Tibial nerve (tissue), 4 donors: ENCODE data around the gene C9orf50. TPM values are rescaled to one million over a fixed set of nuclear protein-coding genes. Genes with fewer than 3 reads are reported as not detected.

Source experiments
- DNase-seq, 2 donors: peaks; one replicate each; pipeline ENCODE4 v3.0.0-alpha.2; 2019; ENCODE audit warnings: low spot score in 2 of 2
- H3K27ac ChIP-seq, 4 donors: fragments of 200-600 bp; sonication (generic) in 3 of 4; one replicate each; pipeline ENCODE4 v1.5.1; 2017 to 2019; ENCODE audit warnings: mild to moderate bottlenecking in 1 of 4
- H3K27me3 ChIP-seq, 2 donors: fragments of 200-600 bp; sonication (generic) in 1 of 2; one replicate each; pipeline versions ENCODE4 v1.5.1 to v1.6.0; 2017 to 2019
- H3K36me3 ChIP-seq, 3 donors: fragments of 200-600 bp; sonication (generic); one replicate each; pipeline ENCODE4 v1.5.1; 2018 to 2019
- H3K4me1 ChIP-seq, 4 donors: fragments of 200-600 bp; sonication (generic) in 3 of 4; one replicate each; pipeline ENCODE4 v1.5.1; 2017 to 2019
- H3K4me3 ChIP-seq, 4 donors: fragments of 200-600 bp; sonication (generic) in 3 of 4; one replicate each; pipeline ENCODE4 v1.5.1; 2017 to 2019; ENCODE audit warnings: mild to moderate bottlenecking in 1 of 4, moderate library complexity in 1 of 4
- H3K9me3 ChIP-seq, 4 donors: fragments of 200-600 bp; sonication (generic) in 3 of 4; one replicate each; pipeline ENCODE4 v1.5.1; 2017 to 2019
- CTCF ChIP-seq, 5 experiments: fragments of 200-600 bp in 3 of 5; fragments of 450-650 bp in 2 of 5; sonication (generic) in 3 of 5; IDR thresholded peaks; one replicate each; pipeline ENCODE4 v1.5.1; 2016 to 2019; ENCODE audit warnings: antibody characterized with exemption in 5 of 5, mild to moderate bottlenecking in 3 of 5, moderate library complexity in 2 of 5
- EP300 ChIP-seq, 2 donors: sonication (generic); formaldehyde crosslinking; IDR thresholded peaks; one replicate each; pipeline ENCODE4 v1.6.1; 2017; ENCODE audit warnings: antibody characterized with exemption in 2 of 2, mild to moderate bottlenecking in 1 of 2
- POLR2A ChIP-seq, 2 donors: fragments of 450-650 bp; IDR thresholded peaks; one replicate each; pipeline ENCODE4 v1.6.1; 2017; ENCODE audit warnings: antibody characterized with exemption in 2 of 2, mild to moderate bottlenecking in 2 of 2, moderate library complexity in 2 of 2
- WGBS, 2 donors: methylation state at CpG; one replicate each; pipeline ENCODE4 v1.1.5; 2018; 5-methylcytosine and 5-hydroxymethylcytosine counted together
- total RNA-seq, 4 donors: library from RNA; depleted of rRNA; stranded (reverse); fragments of >200 nt; gene quantifications; one replicate each; pipeline ENCODE4 v1.1.0, GENCODE V29; 2016

The C9orf50 gene
- total RNA-seq, 4 donors from 2014 or later, result 0.90 to 1.7 (median 1.3) TPM

DNA sequence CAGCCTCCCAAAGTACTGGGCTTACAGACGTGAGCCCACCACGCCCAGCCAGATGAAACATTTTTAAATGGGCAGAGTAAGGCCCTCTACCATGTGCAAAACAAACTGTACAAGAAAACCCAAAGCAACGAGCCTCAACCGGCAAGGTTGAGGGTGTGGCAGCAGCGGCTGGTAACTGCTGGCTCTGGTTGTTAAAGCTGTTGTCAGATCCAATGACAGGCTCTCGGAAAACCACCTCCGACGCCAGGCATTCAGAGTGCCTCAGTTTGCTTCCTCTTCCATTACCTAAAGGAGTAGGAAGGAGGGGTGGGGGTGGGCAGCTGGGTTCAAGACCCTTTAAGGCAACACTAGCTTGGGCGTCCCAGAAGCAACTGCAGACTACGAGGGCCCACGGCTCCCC, 23.5 kb upstream of the C9orf50 start:
- DNase-seq, result no peak
- Histone ChIP-seq H3K4me1 (peaks cover 4 to 37% (median 23%) of the 10 kb centered on the region in 4 donors), H3K27ac (no peak overlapping the region), H3K36me3 (peaks cover 0 to 4% (median 0%) of the 10 kb centered on the region in 3 donors), H3K27me3 (no peaks in the 10 kb centered on the region), H3K9me3 (no peaks in the 10 kb centered on the region), H3K4me3 (no peak overlapping the region)
- 64 to 70% methylated on average over 11 of the region's 11 CpGs for WGBS, 2 donors
- no peak for TF ChIP-seq CTCF (IDR thresholded peaks at IDR 0.05)
- no peak for TF ChIP-seq EP300 (IDR thresholded peaks at IDR 0.05)
- TF ChIP-seq POLR2A (IDR thresholded peaks at IDR 0.05), result no peak

DNA sequence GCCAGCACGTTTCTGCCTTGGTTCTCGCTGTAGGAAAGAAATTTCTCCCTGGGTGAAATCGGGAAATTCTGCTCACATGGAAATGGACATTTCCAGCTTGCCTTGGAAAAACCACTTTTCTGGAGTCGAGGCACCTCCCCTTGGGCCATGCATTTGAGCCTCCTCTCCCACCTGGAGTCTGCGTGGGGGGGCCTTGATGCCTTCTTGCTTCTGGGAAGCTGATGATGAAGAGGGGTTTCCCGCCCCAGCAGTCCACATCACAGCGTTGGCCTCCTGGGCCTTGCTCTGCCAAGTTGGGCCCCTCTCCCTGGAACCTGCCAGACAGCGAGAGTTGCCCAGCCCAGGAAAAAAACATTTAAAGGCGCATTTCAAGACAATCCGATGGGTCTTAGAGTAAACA, 22.8 kb upstream of the C9orf50 start:
- Histone ChIP-seq H3K4me3 (no peak overlapping the region), H3K9me3 (no peaks in the 10 kb centered on the region), H3K36me3 (peaks cover 0 to 10% (median 4%) of the 10 kb centered on the region in 3 donors), H3K27ac (no peak overlapping the region), H3K27me3 (no peaks in the 10 kb centered on the region), H3K4me1 (peaks cover 4 to 38% (median 23%) of the 10 kb centered on the region in 4 donors)
- WGBS, 2 donors, result 83% methylated on average over 10 of the region's 10 CpGs
- TF ChIP-seq CTCF (IDR thresholded peaks at IDR 0.05) (no peak), POLR2A (IDR thresholded peaks at IDR 0.05) (no peak), EP300 (IDR thresholded peaks at IDR 0.05) (no peak)
- DNase-seq, result no peak

GRCh38 chr9:129641750-129642585, 21.1 kb upstream of the C9orf50 start, which contains the start of gene ASB6:
TSS of gene ASB6 (minus strand) at chr9:129642151. CDS start at chr9:129641999, 152 bp downstream.
- DNase-seq, result peak; percentile 95 to 97
- peak; percentile 43 to 91 for TF ChIP-seq EP300 (IDR thresholded peaks at IDR 0.05)
- TF ChIP-seq CTCF (IDR thresholded peaks at IDR 0.05), result peak; percentile 99 to 100 (median 100)
- peak in 1 of 2 donors; percentile 53 for TF ChIP-seq POLR2A (IDR thresholded peaks at IDR 0.05)
- Histone ChIP-seq H3K27ac (peak within 1 kb of the TSS; percentile 63 to 89 (median 78)), H3K4me1 (peaks cover 4 to 37% (median 21%) of the 10 kb centered on the region in 4 donors), H3K9me3 (no peaks in the 10 kb centered on the region), H3K36me3 (peaks cover 0 to 28% (median 18%) of the 10 kb centered on the region in 3 donors), H3K4me3 (peak within 1 kb of the TSS; percentile 81 to 91 (median 84)), H3K27me3 (no peaks in the 10 kb centered on the region)
- WGBS, 2 donors, result 0 to 1% methylated on average over 9 to 80 of the region's 93 CpGs

- Histone ChIP-seq H3K36me3 (peaks cover 0 to 36% (median 18%) of the 10 kb centered on the region in 3 donors), H3K27ac (peak overlapping the region in 3 of 4 donors; percentile 77 to 89 (median 78)), H3K4me3 (peak overlapping the region; percentile 81 to 91 (median 84)), H3K27me3 (no peaks in the 10 kb centered on the region), H3K9me3 (no peaks in the 10 kb centered on the region), H3K4me1 (peaks cover 4 to 37% (median 21%) of the 10 kb centered on the region in 4 donors)
- TF ChIP-seq CTCF (IDR thresholded peaks at IDR 0.05), result no peak
- DNase-seq, result no peak
- WGBS, 2 donors, result 22 to 28% methylated on average over 33 to 42 of the region's 44 CpGs
These were observed 20.2 kb upstream of the C9orf50 start for GRCh38 chr9:129640871-129641749.
